Stimulated activated CD8-positive, alpha-beta memory T cell treated with anti-CD3 and anti-CD28 coated beads, Interleukin-7, amount 100 ng/mL, for 4 hours (primary cell): ENCODE data around the gene TARBP1.
A peak's percentile ranks its signal among the peaks of the same experiment; 100 is the strongest.
"Not testable (repeated sequence)": the region's sequence is repeated elsewhere in the genome, so short reads cannot be mapped to it uniquely, and the experiment has no call there.

Source experiments
- DNase-seq, 2 donors: peaks; one replicate each; pipeline ENCODE4 v3.0.0-alpha.2; 2020; ENCODE audit warnings: low read depth in 2 of 2

Gene TARBP1

DNA sequence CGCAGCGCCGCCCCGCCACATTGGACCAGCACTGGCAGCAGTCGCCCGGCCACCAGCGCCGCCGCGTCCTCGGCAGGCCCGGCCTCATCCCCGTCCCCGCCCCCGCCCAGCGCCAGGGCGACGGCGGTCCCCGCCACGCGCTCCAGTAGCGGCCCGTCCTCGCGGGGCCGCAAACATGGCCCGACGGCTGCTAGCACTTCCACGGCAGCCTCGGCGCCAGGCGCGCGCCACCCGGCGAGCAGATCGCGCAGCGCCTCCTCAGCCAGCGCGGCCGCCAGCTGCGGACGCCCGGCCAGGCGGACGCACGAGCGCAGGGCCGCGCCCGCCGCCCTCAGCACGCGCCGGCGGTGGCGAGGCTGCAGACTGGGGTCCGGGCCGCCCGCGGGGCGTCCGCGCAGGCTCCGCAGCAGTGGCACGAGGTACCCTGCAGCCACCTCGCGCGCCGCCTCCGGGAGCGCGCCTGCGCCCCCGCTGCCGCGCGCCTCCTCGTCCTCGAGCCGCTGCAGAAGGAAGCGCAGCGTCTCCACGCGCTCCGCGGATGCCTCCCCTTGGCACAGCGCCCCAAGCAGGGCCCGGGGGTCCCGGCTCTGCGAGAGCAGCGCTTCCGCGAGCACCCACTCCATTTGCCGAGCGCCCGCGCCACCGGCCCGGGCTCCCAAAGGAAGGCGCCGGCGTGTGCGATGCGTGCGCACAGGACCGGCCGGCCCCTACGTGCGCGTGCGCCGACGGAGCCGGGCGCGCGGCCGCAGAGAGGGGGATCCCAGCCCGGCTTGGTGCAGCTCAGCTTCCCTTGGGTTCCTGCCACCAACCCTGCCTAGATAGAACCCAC is at the start of gene TARBP1:
TSS of gene TARBP1 (minus strand) at position 699 of the 829 bp plus-strand sequence. CDS start at position 623, 76 bp downstream.
- DNase-seq: peak; percentile 25 to 73

DNA sequence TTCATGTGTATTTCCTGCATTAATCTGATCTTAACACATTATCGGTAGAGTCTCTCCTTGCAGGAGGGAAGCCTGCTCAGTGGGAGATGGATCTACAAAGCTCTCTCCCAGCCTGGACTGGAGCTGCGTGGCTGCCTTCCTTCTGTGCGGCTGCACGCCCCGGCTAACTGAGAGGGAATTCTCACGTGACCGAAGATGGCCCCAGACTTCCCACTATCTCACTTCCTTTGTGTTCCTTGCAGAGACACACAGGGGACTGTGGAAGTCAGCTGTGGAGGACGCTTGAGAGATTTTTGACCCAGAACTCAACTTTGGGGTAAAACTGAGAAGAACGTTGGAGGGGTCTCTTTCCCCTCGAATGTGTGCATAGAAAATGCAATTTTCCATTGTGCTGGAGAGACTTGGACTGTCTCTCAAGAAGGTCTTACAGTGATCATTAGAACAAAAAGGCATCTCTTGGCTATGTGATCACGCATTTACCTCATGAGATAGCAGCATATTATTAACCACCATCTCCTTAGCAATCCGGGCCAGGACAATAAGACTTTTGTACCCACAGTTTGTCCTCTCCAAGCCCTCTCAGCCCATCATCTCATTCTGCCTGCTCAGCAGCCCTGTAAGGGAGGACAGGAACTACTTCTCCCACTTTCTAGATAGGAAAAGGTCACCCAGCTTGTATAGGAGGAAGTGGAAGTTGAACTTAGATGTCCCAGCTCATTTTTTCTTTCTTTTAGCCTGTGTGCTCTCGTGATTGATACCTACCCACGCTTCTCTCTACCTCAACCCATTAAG is 49.3 kb upstream of the TARBP1 start:
- DNase-seq: no peak

- DNase-seq: no peak
These were observed 48.4 kb upstream of the TARBP1 start for GRCh38 chr1:234527346-234527745.

GRCh38 chr1:234526922-234527321 is 47.9 kb upstream of the TARBP1 start:
- DNase-seq: no peak

GRCh38 chr1:234525099-234525799 is 46.3 kb upstream of the TARBP1 start:
- DNase-seq: no peak

DNA sequence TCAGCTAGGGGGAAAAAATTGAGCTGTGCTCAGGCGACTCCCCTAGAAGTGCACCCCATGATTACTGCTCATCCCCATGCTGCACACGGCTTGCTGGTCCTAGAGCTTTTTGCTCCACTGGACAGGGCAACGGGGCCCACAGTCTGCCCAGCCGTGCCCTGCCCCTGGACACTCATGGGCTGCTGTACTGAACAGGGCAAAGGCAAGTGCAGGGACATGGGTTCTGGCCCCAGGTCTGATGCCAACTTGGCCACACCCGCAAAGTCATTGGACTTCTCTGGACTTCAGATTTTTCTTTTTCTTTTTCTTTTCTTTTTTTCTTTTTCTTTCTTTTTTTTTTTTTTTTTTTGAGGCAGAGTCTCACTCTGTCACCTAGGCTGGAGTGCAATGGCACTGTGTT is 42.9 kb upstream of the TARBP1 start:
- no peak for DNase-seq

GRCh38 chr1:234520908-234521817 is 42.2 kb upstream of the TARBP1 start:
- no peak for DNase-seq

DNA sequence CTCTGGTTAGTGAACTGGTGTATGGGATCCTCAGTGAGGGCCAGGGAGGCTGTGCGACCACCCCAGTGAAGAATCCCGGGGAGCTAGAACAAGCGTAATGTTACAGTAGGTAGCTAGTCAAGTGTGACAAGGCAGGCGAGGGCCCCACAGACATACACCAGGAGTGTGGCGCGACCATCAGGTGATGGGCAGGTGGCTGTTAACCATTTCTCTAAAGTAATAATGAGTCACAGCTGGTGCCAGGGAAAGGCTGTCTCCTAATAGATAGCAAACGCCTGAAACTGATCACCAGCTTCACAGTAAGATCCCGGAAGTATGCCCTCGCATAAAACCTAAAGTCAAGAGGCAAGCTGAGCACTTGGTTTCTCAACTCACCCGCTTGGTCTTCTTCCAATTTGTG is 40.5 kb upstream of the TARBP1 start:
- DNase-seq: no peak

DNA sequence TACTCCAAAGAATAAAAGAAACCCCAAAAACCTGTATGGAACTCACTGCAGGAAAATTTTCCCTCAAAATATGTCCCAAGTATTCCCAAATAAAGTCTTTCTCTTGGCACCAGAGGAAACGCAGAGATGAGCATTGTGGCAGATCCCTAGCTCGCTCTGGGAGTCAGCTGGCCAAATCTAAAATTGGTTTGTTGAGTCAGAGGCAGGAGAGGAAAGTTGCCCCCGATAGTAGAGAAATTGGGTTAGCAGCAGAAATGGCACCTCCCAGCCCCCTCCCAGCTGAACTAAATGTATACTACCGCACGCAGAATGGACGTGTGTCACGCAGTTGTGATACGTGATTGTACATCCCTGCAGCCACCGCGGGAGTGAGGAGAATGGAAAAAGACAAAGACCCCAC is 39.9 kb upstream of the TARBP1 start:
- no peak for DNase-seq

DNA sequence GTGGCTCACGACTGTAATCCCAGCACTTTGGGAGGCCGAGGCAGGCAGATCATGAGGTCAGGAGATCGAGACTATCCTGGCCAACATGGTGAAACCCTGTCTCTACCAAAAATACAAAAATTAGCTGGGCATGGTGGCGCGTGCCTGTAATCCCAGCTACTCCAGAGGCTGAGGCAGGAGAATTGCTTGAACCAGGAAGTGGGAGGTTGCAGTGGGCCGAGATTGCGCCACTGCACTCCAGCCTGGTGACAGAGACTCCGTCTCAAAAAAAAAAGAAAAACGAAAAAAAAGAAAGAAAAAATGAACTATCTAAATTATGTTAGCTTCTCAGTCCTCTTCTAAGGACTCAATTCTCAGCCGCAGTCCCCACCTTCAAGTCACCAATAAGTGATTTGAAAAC is 39.1 kb upstream of the TARBP1 start:
- not testable (repeated sequence) for DNase-seq

DNA sequence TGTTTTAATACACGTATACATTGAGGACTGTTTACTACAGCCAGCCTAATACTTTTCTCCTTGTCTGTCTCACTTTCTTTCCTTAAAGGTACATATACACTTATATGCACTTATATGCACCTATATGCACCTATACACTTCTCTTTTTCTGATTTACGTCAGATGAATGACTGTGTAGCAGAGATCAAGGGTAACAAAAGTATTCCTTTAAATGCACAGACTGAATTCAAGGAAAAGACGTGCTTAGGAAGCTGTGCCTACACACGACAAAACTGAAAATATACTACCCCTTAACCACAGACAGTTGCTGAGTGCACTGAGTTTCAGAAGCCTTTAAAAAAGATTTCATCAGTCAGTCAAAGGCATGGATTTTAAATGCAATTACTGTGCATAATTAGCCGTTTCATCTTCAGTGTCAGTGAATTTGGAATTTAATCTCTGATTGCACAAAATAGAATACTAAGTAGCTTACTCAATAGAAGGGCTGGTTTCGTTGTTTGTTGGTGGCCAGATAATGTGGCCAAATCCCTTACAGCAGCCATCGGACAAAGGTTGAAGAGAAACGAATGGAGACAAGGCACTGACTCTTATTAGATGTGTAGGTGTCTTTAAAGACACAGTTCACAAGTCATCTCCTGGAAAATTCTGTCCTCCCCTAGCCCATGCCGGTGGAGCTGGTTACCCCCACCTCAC is 38.3 kb upstream of the TARBP1 start:
- no peak for DNase-seq

- no peak for DNase-seq
These were observed 36.9 kb upstream of the TARBP1 start for GRCh38 chr1:234515821-234516241.

GRCh38 chr1:234515411-234515810 is 36.4 kb upstream of the TARBP1 start:
- no peak for DNase-seq

GRCh38 chr1:234512451-234512861 is 33.5 kb upstream of the TARBP1 start:
- no peak for DNase-seq

DNA sequence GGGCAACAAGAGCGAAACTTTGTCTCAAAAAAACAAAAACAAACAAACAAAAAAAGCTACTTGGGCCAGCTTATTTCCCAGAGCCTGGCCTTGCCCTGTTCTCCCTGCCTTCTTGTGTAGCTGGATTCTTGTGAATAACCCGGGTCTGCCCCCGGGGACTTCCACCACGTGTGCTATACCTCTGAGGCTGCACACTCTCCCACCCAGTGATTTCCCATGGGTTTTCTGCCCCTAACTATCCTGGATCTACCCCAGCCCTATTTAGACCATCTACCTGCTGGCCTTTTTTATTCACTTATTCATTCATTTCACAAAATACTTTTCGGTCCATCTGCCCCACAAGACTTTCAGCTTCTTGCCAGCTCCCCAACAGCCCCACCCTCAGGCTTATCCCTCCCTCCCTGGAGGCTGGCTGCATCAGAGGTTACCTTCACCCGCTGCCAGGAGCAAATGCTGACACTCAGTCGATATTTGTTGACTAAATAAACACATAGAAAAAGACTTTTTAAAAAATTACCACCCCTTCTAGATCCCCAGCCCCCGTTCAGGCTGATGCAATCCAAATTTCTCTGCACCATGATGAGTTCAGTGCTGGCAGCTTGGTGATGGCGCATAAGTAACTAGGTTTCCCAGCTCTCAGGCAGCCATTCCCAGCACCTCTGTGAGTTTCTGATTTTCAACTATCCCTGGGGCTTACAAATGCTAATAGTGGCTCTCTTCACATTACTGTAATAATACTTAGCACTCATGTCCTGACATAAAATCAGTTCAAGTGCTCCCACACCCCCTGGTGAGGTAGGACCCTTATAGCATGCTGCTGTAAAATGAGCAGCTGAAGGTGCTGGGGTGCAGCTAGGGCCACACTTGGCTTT is 30.7 kb upstream of the TARBP1 start:
- DNase-seq: no peak

DNA sequence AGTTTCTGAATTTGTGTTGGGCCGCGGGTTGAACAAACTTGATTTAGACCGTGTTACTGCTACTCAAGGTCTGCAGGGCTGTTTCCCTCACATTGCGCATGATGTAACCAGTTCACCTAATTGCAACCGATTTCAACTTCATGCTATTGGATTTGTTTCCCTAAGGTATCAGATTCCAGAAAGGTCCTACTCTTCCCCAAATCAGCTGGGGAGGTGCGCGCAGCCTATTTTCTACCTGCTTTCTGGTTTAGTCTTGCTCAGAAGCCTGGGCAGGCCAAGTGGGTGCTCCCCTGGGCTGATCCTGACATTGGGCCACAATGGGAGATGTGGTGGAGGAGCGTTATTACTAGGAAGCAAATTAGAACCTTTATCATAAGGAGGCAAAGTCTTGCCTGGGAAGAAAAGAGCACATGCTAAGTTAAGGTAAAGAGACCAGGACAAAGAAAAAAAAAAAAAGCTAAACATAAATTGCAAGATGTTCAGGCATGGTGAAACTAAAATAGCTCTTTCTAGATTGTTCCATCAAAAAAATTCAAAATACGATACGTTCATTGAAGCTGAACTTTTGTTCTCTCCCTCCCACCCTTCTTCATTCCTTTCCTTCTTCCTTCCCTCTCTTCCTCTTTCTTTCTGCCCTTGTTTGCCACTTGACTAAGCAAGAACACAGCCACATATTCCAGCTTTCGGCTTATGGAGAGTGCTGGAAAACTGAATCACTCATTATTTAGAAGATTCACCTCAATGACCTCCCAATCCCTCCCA is 28.8 kb upstream of the TARBP1 start:
- no peak for DNase-seq

DNA sequence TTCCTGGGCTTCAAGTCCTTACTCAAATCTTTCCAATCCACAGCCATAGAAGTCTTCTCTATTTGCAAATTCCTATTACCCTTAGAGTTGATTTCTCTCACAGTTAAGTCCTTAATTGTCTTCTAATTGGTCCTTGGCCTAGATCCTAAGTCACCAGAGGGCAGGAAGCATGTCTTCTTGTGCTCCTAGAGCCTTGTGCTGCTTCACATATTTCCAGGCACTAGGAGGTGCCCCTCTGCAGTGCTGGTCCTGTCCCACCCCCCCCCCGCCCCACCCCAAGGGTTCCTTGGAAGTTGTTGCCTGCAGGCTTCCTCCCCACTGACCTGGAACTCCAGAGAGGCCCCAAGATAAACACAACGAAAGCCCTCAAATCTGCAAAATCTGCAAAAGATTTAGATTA is 28.1 kb upstream of the TARBP1 start:
- no peak for DNase-seq

- DNase-seq: no peak
These were observed 26.8 kb upstream of the TARBP1 start for GRCh38 chr1:234505769-234506102.
